ENCODE data around the gene CCDC61. TPM values are rescaled to one million over a fixed set of nuclear protein-coding genes. Genes with fewer than 3 reads are reported as not detected.

Gene CCDC61
- total RNA-seq, 4 donors from 2014 or later: 2.3 to 4.9 (median 3.4) TPM

DNA sequence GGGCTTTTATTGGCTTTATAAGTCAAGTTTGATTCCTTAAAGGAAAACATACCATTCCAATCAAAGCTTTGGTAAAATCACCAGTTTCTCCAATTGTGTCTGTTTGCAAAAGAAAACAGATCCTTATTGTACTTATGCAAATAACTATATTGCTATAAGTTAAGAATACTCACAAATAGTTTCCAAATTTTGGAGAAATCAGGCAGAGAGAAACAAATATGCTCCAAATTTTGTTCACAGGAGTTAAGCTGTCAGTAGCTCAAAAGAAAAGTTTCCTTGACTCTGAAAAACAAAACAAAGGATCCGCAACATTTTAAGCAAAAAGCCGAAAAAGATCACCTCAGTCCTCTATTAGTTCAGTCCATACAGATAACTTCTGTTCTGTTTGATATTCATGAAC, 64.7 kb downstream of the CCDC61 start:
- no peak for DNase-seq
- in situ Hi-C loops (cut with MboI; ENCODE audit: low sequenced_read_pairs in 4 of 4): no loop called here
- Histone ChIP-seq H3K4me1 (no peaks in the 10 kb centered on the region), H3K27ac (no peak overlapping the region), H3K27me3 (peaks cover 0 to 13% (median 8%) of the 10 kb centered on the region in 3 donors), H3K9me3 (no peaks in the 10 kb centered on the region), H3K4me3 (no peak overlapping the region), H3K36me3 (no peaks in the 10 kb centered on the region)
- intact Hi-C loops (cut with DNase I; ENCODE audit: low total_unique reads): no loop called here
- TF ChIP-seq, protein P1, sequence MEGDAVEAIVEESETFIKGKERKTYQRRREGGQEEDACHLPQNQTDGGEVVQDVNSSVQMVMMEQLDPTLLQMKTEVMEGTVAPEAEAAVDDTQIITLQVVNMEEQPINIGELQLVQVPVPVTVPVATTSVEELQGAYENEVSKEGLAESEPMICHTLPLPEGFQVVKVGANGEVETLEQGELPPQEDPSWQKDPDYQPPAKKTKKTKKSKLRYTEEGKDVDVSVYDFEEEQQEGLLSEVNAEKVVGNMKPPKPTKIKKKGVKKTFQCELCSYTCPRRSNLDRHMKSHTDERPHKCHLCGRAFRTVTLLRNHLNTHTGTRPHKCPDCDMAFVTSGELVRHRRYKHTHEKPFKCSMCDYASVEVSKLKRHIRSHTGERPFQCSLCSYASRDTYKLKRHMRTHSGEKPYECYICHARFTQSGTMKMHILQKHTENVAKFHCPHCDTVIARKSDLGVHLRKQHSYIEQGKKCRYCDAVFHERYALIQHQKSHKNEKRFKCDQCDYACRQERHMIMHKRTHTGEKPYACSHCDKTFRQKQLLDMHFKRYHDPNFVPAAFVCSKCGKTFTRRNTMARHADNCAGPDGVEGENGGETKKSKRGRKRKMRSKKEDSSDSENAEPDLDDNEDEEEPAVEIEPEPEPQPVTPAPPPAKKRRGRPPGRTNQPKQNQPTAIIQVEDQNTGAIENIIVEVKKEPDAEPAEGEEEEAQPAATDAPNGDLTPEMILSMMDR (IDR thresholded peaks at IDR 0.05 in 4 of 5, conservative IDR thresholded peaks at IDR 0.05 in 1 of 5): no peak
- no peak for TF ChIP-seq POLR2A (IDR thresholded peaks at IDR 0.05)
- no peak for ATAC-seq

DNA sequence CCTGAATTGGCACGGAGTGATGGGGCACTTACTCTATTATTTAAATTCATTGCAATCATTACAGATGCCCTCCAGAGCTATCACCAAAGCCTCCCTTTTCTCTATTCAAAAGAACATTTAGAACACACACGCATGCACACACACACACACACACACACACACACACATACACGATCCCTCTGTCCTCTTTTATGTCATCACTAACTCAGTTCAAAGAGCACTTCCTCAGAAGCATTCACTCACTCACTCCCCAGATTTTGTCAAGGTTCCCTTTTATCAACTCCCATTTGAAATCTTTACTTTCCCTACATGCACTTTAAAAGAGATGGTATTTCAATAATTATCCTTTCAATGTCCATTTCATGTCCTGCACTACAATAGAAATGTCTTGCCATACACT, 67.9 kb downstream of the CCDC61 start:
- H3K27me3 ChIP-seq: peaks cover 0 to 9% (median 6%) of the 10 kb centered on the region in 3 donors
- no peaks in the 10 kb centered on the region for H3K9me3 ChIP-seq
- ATAC-seq (no peak), DNase-seq (no peak)
- intact Hi-C loops (cut with DNase I; ENCODE audit: low total_unique reads) (no loop called here), in situ Hi-C loops (cut with MboI; ENCODE audit: low sequenced_read_pairs in 4 of 4) (no loop called here)
- H3K27ac ChIP-seq: no peak overlapping the region
- TF ChIP-seq, protein P1 (IDR thresholded peaks at IDR 0.05 in 4 of 5, conservative IDR thresholded peaks at IDR 0.05 in 1 of 5): no peak
- TF ChIP-seq POLR2A (IDR thresholded peaks at IDR 0.05): no peak
- H3K36me3 ChIP-seq: no peaks in the 10 kb centered on the region
- H3K4me1 ChIP-seq: no peaks in the 10 kb centered on the region
- H3K4me3 ChIP-seq: no peak overlapping the region

- Histone ChIP-seq H3K27ac (no peak overlapping the region), H3K36me3 (no peaks in the 10 kb centered on the region), H3K9me3 (no peaks in the 10 kb centered on the region), H3K4me3 (no peak overlapping the region), H3K4me1 (no peaks in the 10 kb centered on the region), H3K27me3 (peaks cover 0 to 14% (median 8%) of the 10 kb centered on the region in 3 donors)
- no peak for ATAC-seq
- no peak for DNase-seq
- TF ChIP-seq POLR2A (IDR thresholded peaks at IDR 0.05): no peak
- TF ChIP-seq, protein P1 (IDR thresholded peaks at IDR 0.05 in 4 of 5, conservative IDR thresholded peaks at IDR 0.05 in 1 of 5): no peak
- in situ Hi-C loops (cut with MboI; ENCODE audit: low sequenced_read_pairs in 4 of 4) (no loop called here), intact Hi-C loops (cut with DNase I; ENCODE audit: low total_unique reads) (no loop called here)
Measured at GRCh38 chr19:46065486-46066071, 70.3 kb downstream of the CCDC61 start.

GRCh38 chr19:46066471-46066870, 71.2 kb downstream of the CCDC61 start:
- in situ Hi-C loops (cut with MboI; ENCODE audit: low sequenced_read_pairs in 4 of 4): no loop called here
- Histone ChIP-seq H3K4me3 (no peak overlapping the region), H3K9me3 (no peaks in the 10 kb centered on the region), H3K4me1 (no peaks in the 10 kb centered on the region), H3K36me3 (no peaks in the 10 kb centered on the region), H3K27me3 (peaks cover 0 to 14% (median 10%) of the 10 kb centered on the region in 3 donors), H3K27ac (no peak overlapping the region)
- ATAC-seq: no peak
- no peak for TF ChIP-seq POLR2A (IDR thresholded peaks at IDR 0.05)
- TF ChIP-seq, protein P1 (IDR thresholded peaks at IDR 0.05 in 4 of 5, conservative IDR thresholded peaks at IDR 0.05 in 1 of 5): no peak
- DNase-seq: no peak
- intact Hi-C loops (cut with DNase I; ENCODE audit: low total_unique reads): no loop called here

- DNase-seq: no peak
- no peak overlapping the region for H3K27ac ChIP-seq
- no peak for TF ChIP-seq POLR2A (IDR thresholded peaks at IDR 0.05)
- TF ChIP-seq, protein P1 (IDR thresholded peaks at IDR 0.05 in 4 of 5, conservative IDR thresholded peaks at IDR 0.05 in 1 of 5): no peak
- H3K4me1 ChIP-seq: no peaks in the 10 kb centered on the region
- peaks cover 0 to 17% (median 11%) of the 10 kb centered on the region in 3 donors for H3K27me3 ChIP-seq
- ATAC-seq: no peak
- H3K4me3 ChIP-seq: no peak overlapping the region
- in situ Hi-C loops (cut with MboI; ENCODE audit: low sequenced_read_pairs in 4 of 4): no loop called here
- no peaks in the 10 kb centered on the region for H3K9me3 ChIP-seq
- intact Hi-C loops (cut with DNase I; ENCODE audit: low total_unique reads): no loop called here
- H3K36me3 ChIP-seq: no peaks in the 10 kb centered on the region
Measured at GRCh38 chr19:46067691-46068090, 72.4 kb downstream of the CCDC61 start.

All from gastrocnemius medialis (tissue), 4 donors.